Panc1 (cell line): Measurements from ENCODE around the gene R3HDM2. TPM values are rescaled to one million over a fixed set of nuclear protein-coding genes. Genes with fewer than 3 reads are reported as not detected.

Source experiments
- ATAC-seq: fragments of 200-7000 bp; cut with Tn5 transposase; 2 replicates; pipeline ENCODE4 v1.9.1; 2020; ENCODE audit warnings: mild to moderate bottlenecking, moderate library complexity
- BruUV-seq: library from RNA; stranded (reverse); fragments of 400-500 nt; replicated peaks from 2 replicates; lab custom pipeline; 2021; lab: Mats Ljungman, UMichigan
- CTCF ChIA-PET: fragments of 300-600 bp; sonication (Branson Sonifier 250); formaldehyde crosslinking; loops from one replicate; lab custom pipeline; 2022; ENCODE audit warnings: antibody characterized with exemption; lab: Charles Lee
- POLR2A ChIA-PET: fragments of 300-600 bp; sonication (Branson Sonifier 250); formaldehyde crosslinking; loops from one replicate; lab custom pipeline; 2022; ENCODE audit warnings: antibody characterized with exemption; lab: Charles Lee
- DNase-seq: peaks from one replicate; pipeline ENCODE4 v3.0.0-alpha.2; 2010; ENCODE audit warnings: low read depth, low spot score
- H3K27ac ChIP-seq: 2 replicates; pipeline ENCODE4 v1.5.1; 2011; ENCODE audit warnings: mild to moderate bottlenecking, low read length, inconsistent platforms
- H3K27me3 ChIP-seq: fragments of 200-500 bp; sonication (Bioruptor generic); 2 replicates; pipeline ENCODE4 v1.6.0; 2014; ENCODE audit warnings: low read length, inconsistent platforms; ENCODE audit not compliant: control insufficient read depth, insufficient read depth
- H3K36me3 ChIP-seq: fragments of 200-500 bp; sonication (Bioruptor generic); 2 replicates; pipeline ENCODE4 v1.5.1; 2014; ENCODE audit warnings: inconsistent platforms, mild to moderate bottlenecking, low read length, moderate library complexity; ENCODE audit not compliant: control insufficient read depth, insufficient read depth
- H3K4me1 ChIP-seq: 2 replicates; pipeline ENCODE4 v1.5.1; 2011; ENCODE audit warnings: inconsistent platforms, mild to moderate bottlenecking, low read length, moderate library complexity; ENCODE audit not compliant: control insufficient read depth, insufficient read depth
- H3K4me3 ChIP-seq, 2 experiments: 2 replicates each; pipeline ENCODE4 v1.5.1; 2011 to 2012; ENCODE audit warnings: low read depth in 2 of 2, low read length in 2 of 2, mild to moderate bottlenecking in 2 of 2, inconsistent platforms in 1 of 2, moderate library complexity in 1 of 2
- H3K9me3 ChIP-seq: fragments of 200-500 bp; sonication (Bioruptor generic); 2 replicates; pipeline ENCODE4 v1.5.1; 2014; ENCODE audit warnings: low read depth, mild to moderate bottlenecking, inconsistent platforms, low read length, moderate library complexity; ENCODE audit not compliant: control insufficient read depth, insufficient read depth
- CTCF ChIP-seq: fragments of 450-650 bp; IDR thresholded peaks from 2 replicates; pipeline ENCODE4 v1.5.1; 2017; ENCODE audit warnings: mild to moderate bottlenecking
- POLR2AphosphoS5 ChIP-seq: IDR thresholded peaks from 2 replicates; pipeline ENCODE4 v1.6.1; 2012; ENCODE audit warnings: mild to moderate bottlenecking, low read depth, low read length, moderate library complexity
- REST ChIP-seq, 2 experiments: IDR thresholded peaks; 2 replicates each; pipeline ENCODE4 v1.6.1; 2011 to 2012; ENCODE audit warnings: low read depth in 2 of 2, control low read depth in 1 of 2, low read length in 1 of 2, mild to moderate bottlenecking in 1 of 2, moderate library complexity in 1 of 2; ENCODE audit not compliant: insufficient read depth in 1 of 2
- SIN3A ChIP-seq: IDR thresholded peaks from 2 replicates; pipeline ENCODE4 v1.6.1; 2012; ENCODE audit warnings: low read depth, mild to moderate bottlenecking, low read length, moderate library complexity, borderline replicate concordance; ENCODE audit not compliant: insufficient read depth
- TCF7L2 ChIP-seq: IDR thresholded peaks from 2 replicates; pipeline ENCODE4 v1.6.1; 2011; ENCODE audit warnings: mild to moderate bottlenecking, low read depth, low read length, inconsistent platforms
- in situ Hi-C: cut with HindIII; loops from 2 replicates; pipeline ENCODE4 v1.10.0; 2016; ENCODE audit warnings: low sequenced_read_pairs, low pct_unique_long_range_greater_than_20kb
- intact Hi-C: fragments of 100-400 bp; cut with micrococcal nuclease; formaldehyde crosslinking; loops from one replicate; pipeline ENCODE4 v1.10.0; 2022; ENCODE audit not compliant: unreplicated experiment
- total RNA-seq: library from RNA; stranded (reverse); gene quantifications from one replicate; pipeline ENCODE4 v1.2.1, GENCODE V29; 2021; ENCODE audit not compliant: unreplicated experiment

Gene R3HDM2
- total RNA-seq, 1 experiment from 2014 or later, result 56.5 TPM

GRCh38 chr12:57467212-57467874 is 36.5 kb upstream of the R3HDM2 start:
- POLR2A ChIA-PET, result no interaction called here
- no peak for TF ChIP-seq REST (IDR thresholded peaks at IDR 0.05; ENCODE audit: insufficient read depth in 1 of 2, low read depth in 2 of 2, low read length in 1 of 2)
- no peak for TF ChIP-seq CTCF
- TF ChIP-seq POLR2AphosphoS5, result no peak
- TF ChIP-seq SIN3A, result no peak
- TF ChIP-seq TCF7L2, result no peak
- intact Hi-C loops, result no loop called here
- H3K27ac ChIP-seq, result no peak overlapping the region
- no peak overlapping the region for H3K4me3 ChIP-seq
- no peaks in the 10 kb centered on the region for H3K4me1 ChIP-seq
- in situ Hi-C loops, result no loop called here
- no peaks in the 10 kb centered on the region for H3K9me3 ChIP-seq
- no peaks in the 10 kb centered on the region for H3K36me3 ChIP-seq
- no TSS peak for BruUV-seq
- no peak for DNase-seq
- ATAC-seq, result no peak
- CTCF ChIA-PET, result interaction anchor here (0.6 kb wide), 1 partner anchor 44 kb away, joined by 10 read pairs; no protein-coding TSS in a partner anchor
- no peaks in the 10 kb centered on the region for H3K27me3 ChIP-seq

GRCh38 chr12:57465747-57466505 is 35.1 kb upstream of the R3HDM2 start:
- BruUV-seq, result no TSS peak
- intact Hi-C loops, result no loop called here
- POLR2A ChIA-PET, result interaction anchor here (0.6 kb wide), 1 partner anchor 1504 kb away, joined by 10 read pairs; no protein-coding TSS in a partner anchor

More at GRCh38 chr12:57465747-57466505, 35.1 kb upstream of the R3HDM2 start:
- Histone ChIP-seq H3K9me3 (no peaks in the 10 kb centered on the region), H3K27me3 (no peaks in the 10 kb centered on the region), H3K4me3 (no peak overlapping the region), H3K27ac (no peak overlapping the region), H3K4me1 (peaks cover 1% of the 10 kb centered on the region), H3K36me3 (no peaks in the 10 kb centered on the region)
- ATAC-seq (no peak), DNase-seq (no peak)
- in situ Hi-C loops, result no loop called here
- TF ChIP-seq TCF7L2 (no peak), CTCF (no peak), REST (IDR thresholded peaks at IDR 0.05; ENCODE audit: insufficient read depth in 1 of 2, low read depth in 2 of 2, low read length in 1 of 2) (no peak), POLR2AphosphoS5 (no peak), SIN3A (no peak)
- CTCF ChIA-PET, result interaction anchor here (0.6 to 0.9 kb wide), 2 partner anchors 10 to 13 kb away, joined by 3 to 5 read pairs; no protein-coding TSS in a partner anchor
